Embryonic facial prominence (tissue), 1 donor: ENCODE measurements around the gene KIAA1671.
"Not testable (repeated sequence)": the region's sequence is repeated elsewhere in the genome, so short reads cannot be mapped to it uniquely, and the experiment has no call there.

Experiments
- DNase-seq: peaks from one replicate; pipeline ENCODE4 v3.0.0-alpha.2; 2016; ENCODE audit errors: extremely low spot score

Gene KIAA1671

GRCh38 chr22:25235547-25236290 lies 283.2 kb downstream of the KIAA1671 start:
- no peak for DNase-seq

DNA sequence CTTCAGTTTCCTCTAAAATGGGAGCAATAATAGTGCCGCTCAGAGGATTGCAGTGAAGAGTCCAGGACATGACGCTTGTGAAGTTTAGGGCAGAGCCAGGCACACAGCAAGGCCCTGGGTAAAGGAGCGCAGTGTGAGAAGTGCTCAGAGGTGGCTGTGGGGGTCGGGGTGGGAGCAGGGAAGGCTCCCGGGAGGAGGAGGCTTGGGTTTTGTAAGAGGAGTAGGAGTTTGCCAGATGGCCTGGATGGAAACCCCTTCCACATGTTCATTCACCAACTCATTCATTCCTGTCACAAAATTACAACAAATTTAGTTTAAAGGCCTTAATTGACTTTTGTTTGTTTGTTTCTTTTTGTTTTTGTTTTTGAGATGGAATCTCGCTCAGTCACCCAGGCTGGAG lies 283.9 kb downstream of the KIAA1671 start:
- DNase-seq, result no peak

- no peak for DNase-seq
These were observed 285.0 kb downstream of the KIAA1671 start for GRCh38 chr22:25237503-25237902.

DNA sequence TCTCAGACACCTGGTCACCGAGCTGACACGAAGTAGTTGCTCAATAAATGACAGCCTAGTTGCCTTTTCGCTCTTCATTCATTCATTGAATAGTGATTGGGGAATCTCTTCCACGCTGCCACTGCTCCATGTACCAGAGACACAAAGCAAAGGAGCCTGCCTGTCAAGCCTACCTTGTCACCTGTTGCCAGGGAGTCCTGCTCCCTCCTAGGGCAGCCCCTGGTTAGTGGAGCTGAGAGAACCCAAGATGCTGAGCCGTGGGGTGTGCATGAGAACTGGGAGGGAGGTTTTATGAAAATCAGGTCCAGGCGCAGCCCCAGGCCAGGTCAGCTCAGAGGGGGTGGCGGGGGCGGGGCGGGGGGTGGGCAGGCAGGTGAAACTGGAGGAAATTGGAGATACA lies 285.5 kb downstream of the KIAA1671 start:
- not testable (repeated sequence) for DNase-seq
